ENCODE measurements around the gene GTSE1. TPM values are rescaled to one million over a fixed set of nuclear protein-coding genes. Genes with fewer than 3 reads are reported as not detected.

Gene GTSE1
- total and polyA plus RNA-seq, 2 of the 13 experiments (the other 11 are each of a cell fraction or from before 2014, with no cell fraction given), result 10.7 to 13.5 TPM

DNA sequence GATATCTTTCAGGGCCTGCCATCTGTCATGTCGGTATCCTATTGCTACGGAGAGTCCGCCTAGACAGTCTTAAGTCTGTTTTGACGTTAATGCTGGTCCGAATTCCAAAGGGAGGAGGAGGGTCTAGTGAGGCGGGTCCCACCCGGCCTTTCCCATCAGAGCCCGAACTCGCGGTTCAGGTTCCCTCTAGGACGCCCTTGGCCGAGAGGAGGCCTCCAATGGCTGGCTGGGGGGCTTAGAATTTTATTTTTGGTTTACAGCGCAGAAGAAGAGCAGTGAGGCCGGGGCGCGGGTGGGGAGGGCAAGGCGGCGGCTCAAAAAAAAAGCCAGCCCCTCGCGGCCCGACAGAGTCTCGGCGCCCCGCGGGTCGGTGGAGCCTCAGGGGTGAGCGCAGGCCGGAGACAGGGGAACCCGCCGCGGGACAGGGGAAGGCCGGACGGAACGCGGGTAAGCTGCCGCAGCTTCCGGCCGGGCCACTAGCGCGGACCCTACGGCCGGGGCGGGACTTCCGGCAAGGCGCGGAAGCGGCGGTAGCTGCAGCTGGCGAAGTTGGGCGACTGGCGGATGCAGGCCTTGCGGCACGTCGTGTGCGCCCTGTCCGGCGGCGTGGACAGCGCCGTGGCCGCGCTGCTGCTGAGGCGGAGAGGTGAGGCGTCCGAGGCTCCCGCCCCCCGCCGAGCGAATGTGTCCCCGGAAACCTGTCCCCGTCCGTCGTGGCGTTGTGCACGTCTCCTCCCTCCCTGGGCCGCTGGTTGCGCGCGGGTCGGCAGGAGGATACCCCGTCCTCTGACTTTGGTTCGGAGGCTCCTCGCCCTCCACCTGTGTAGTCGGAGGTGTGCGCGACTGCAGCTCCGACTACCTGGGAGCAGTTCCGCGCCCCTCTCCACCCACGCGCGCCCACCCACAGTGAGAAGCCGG is 38.8 kb downstream of the GTSE1 start, which contains the start of gene TRMU (continued):
- TF ChIP-seq MED8 (CRISPR knock-in tag; IDR thresholded peaks at IDR 0.05; ENCODE audit: insufficient replicate concordance) (peak; percentile 83), PTBP1 (IDR thresholded peaks at IDR 0.05; ENCODE audit: low read depth, low read length, poor library complexity, severe bottlenecking) (no peak), ZNF329 (CRISPR knock-in tag; IDR thresholded peaks at IDR 0.05; ENCODE audit: low read depth) (no peak), GABPA (IDR thresholded peaks at IDR 0.05; ENCODE audit: low read depth, low read length) (peak; percentile 99), GABPA (CRISPR knock-in tag; IDR thresholded peaks at IDR 0.05; ENCODE audit: low read depth) (peak; percentile 92), NCOA2 (CRISPR knock-in tag; IDR thresholded peaks at IDR 0.05) (peak; percentile 70; the same call in 1 of the 2 replicates), ZNF383 (CRISPR knock-in tag; IDR thresholded peaks at IDR 0.05; ENCODE audit: borderline replicate concordance) (no peak), REL (CRISPR knock-in tag; conservative IDR thresholded peaks at IDR 0.05) (no peak; the same call in 1 of the 2 replicates), ZNF292 (CRISPR knock-in tag; IDR thresholded peaks at IDR 0.05; ENCODE audit: borderline replicate concordance, low read depth) (0 out of 2 replicates have a peak, but pooled peaks have one; percentile 36), ZNF333 (CRISPR knock-in tag; IDR thresholded peaks at IDR 0.05; ENCODE audit: borderline replicate concordance) (0 out of 2 replicates have a peak, but pooled peaks have one; percentile 58), GTF3A (CRISPR knock-in tag; conservative IDR thresholded peaks at IDR 0.05) (no peak), KAT2B (IDR thresholded peaks at IDR 0.05; ENCODE audit: borderline replicate concordance, low read depth, low read length) (no peak), KDM1A (CRISPR knock-in tag; IDR thresholded peaks at IDR 0.05) (no peak; the same call in 1 of the 2 replicates), ZNF234 (CRISPR knock-in tag; conservative IDR thresholded peaks at IDR 0.05) (peak; percentile 53), ZNF713 (CRISPR knock-in tag; IDR thresholded peaks at IDR 0.05) (no peak), ZFP36 (IDR thresholded peaks at IDR 0.05; ENCODE audit: borderline replicate concordance, low read depth, low read length, partially characterized antibody) (no peak), MTF1 (CRISPR knock-in tag; IDR thresholded peaks at IDR 0.05) (0 out of 2 replicates have a peak, but pooled peaks have one; percentile 76), RFX1 (IDR thresholded peaks at IDR 0.05) (no peak)
- TF ChIP-seq, protein P1, sequence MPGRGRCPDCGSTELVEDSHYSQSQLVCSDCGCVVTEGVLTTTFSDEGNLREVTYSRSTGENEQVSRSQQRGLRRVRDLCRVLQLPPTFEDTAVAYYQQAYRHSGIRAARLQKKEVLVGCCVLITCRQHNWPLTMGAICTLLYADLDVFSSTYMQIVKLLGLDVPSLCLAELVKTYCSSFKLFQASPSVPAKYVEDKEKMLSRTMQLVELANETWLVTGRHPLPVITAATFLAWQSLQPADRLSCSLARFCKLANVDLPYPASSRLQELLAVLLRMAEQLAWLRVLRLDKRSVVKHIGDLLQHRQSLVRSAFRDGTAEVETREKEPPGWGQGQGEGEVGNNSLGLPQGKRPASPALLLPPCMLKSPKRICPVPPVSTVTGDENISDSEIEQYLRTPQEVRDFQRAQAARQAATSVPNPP (CRISPR knock-in tag; IDR thresholded peaks at IDR 0.05), result no peak
- TF ChIP-seq, protein P2, sequence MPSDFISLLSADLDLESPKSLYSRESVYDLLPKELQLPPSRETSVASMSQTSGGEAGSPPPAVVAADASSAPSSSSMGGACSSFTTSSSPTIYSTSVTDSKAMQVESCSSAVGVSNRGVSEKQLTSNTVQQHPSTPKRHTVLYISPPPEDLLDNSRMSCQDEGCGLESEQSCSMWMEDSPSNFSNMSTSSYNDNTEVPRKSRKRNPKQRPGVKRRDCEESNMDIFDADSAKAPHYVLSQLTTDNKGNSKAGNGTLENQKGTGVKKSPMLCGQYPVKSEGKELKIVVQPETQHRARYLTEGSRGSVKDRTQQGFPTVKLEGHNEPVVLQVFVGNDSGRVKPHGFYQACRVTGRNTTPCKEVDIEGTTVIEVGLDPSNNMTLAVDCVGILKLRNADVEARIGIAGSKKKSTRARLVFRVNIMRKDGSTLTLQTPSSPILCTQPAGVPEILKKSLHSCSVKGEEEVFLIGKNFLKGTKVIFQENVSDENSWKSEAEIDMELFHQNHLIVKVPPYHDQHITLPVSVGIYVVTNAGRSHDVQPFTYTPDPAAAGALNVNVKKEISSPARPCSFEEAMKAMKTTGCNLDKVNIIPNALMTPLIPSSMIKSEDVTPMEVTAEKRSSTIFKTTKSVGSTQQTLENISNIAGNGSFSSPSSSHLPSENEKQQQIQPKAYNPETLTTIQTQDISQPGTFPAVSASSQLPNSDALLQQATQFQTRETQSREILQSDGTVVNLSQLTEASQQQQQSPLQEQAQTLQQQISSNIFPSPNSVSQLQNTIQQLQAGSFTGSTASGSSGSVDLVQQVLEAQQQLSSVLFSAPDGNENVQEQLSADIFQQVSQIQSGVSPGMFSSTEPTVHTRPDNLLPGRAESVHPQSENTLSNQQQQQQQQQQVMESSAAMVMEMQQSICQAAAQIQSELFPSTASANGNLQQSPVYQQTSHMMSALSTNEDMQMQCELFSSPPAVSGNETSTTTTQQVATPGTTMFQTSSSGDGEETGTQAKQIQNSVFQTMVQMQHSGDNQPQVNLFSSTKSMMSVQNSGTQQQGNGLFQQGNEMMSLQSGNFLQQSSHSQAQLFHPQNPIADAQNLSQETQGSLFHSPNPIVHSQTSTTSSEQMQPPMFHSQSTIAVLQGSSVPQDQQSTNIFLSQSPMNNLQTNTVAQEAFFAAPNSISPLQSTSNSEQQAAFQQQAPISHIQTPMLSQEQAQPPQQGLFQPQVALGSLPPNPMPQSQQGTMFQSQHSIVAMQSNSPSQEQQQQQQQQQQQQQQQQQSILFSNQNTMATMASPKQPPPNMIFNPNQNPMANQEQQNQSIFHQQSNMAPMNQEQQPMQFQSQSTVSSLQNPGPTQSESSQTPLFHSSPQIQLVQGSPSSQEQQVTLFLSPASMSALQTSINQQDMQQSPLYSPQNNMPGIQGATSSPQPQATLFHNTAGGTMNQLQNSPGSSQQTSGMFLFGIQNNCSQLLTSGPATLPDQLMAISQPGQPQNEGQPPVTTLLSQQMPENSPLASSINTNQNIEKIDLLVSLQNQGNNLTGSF (CRISPR knock-in tag; IDR thresholded peaks at IDR 0.05), result peak; percentile 75; the same call in 1 of the 2 replicates
- TF ChIP-seq, protein P3, sequence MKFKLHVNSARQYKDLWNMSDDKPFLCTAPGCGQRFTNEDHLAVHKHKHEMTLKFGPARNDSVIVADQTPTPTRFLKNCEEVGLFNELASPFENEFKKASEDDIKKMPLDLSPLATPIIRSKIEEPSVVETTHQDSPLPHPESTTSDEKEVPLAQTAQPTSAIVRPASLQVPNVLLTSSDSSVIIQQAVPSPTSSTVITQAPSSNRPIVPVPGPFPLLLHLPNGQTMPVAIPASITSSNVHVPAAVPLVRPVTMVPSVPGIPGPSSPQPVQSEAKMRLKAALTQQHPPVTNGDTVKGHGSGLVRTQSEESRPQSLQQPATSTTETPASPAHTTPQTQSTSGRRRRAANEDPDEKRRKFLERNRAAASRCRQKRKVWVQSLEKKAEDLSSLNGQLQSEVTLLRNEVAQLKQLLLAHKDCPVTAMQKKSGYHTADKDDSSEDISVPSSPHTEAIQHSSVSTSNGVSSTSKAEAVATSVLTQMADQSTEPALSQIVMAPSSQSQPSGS (CRISPR knock-in tag; IDR thresholded peaks at IDR 0.05), result peak; percentile 85

Data from HepG2 (cell line).